A549 treated with AZD9567 at 1 μM for 4 hours (cell line): Measurements from ENCODE around the gene RTKN2. TPM values are rescaled to one million over a fixed set of nuclear protein-coding genes. Genes with fewer than 3 reads are reported as not detected.

Experiments
- total RNA-seq: library from RNA; stranded (reverse); fragments of 200-300 nt; extraction: Qiagen RNA extraction; gene quantifications from 5 replicates; pipeline ENCODE4 v1.2.3, GENCODE V29; 2022; ENCODE audit not compliant: insufficient read depth

Gene RTKN2, protein sequence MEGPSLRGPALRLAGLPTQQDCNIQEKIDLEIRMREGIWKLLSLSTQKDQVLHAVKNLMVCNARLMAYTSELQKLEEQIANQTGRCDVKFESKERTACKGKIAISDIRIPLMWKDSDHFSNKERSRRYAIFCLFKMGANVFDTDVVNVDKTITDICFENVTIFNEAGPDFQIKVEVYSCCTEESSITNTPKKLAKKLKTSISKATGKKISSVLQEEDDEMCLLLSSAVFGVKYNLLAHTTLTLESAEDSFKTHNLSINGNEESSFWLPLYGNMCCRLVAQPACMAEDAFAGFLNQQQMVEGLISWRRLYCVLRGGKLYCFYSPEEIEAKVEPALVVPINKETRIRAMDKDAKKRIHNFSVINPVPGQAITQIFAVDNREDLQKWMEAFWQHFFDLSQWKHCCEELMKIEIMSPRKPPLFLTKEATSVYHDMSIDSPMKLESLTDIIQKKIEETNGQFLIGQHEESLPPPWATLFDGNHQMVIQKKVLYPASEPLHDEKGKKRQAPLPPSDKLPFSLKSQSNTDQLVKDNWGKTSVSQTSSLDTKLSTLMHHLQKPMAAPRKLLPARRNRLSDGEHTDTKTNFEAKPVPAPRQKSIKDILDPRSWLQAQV
- total RNA-seq = 0.86 to 1.3 TPM (median 1.0 TPM) in 5 replicates

DNA sequence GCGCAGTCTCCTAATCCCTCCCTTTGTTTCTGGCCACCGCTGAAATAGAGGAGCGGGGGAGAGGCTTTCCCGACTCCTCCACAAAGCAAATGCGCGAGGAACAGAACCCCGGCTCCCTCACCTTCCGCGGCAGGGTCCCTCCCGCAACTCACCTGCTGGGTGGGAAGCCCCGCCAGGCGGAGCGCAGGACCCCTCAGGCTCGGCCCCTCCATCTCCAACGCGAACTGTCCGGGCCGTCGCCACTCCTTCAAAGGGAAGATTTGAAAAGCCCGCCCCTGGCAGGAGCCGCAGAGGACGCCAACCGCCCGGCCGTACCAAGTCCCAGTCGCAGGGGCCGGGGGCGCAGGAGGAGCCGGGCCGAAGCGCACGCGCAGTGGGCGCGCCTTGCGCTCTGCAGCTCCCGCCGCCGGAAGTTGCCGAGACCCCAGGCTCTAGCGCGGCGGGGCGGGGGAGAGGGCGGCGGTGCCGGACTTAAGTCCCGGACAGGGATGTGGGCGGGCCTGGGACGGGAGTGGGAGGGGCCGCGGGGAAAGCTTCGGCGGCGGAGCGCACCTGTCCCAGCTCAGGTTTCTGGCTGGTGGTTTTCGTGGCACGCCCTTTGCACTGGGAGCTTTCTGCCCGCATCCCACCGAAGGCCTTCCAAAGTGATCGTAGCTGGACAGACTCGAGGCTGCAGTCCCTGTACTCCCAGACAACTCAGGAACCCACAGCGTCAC is at the start of gene RTKN2:
Gene RTKN2 (minus strand): TSS at position 446 of the 716 bp plus-strand sequence. CDS start 234 bp downstream, at position 212.

Other genes with a start within 250 kb of the RTKN2 start
- gene ZNF365, start 105.5 kb upstream of the RTKN2 start, total RNA-seq = 0.79 to 1.0 TPM (median 0.85 TPM) in 5 replicates